Measurements from ENCODE around the gene FMO2. TPM values are rescaled to one million over a fixed set of nuclear protein-coding genes. Genes with fewer than 3 reads are reported as not detected.

FMO2 gene
- total and polyA plus RNA-seq, 10 of the 15 experiments (the other 5 are each of a cell fraction or from before 2014, with no cell fraction given) = not detected

- RAD21 ChIA-PET (ENCODE audit: unreplicated experiment) = no interaction called here
- Histone ChIP-seq H2AFZ (ENCODE audit: control insufficient read depth, low read depth, low read length) (no peak overlapping the region), H3K9me3 (replicated peaks; ENCODE audit: control insufficient read depth, insufficient read depth, low read length) (no peaks in the 10 kb centered on the region), H3K9ac (ENCODE audit: control insufficient read depth, insufficient read depth, low read length) (no peak overlapping the region), H3K27me3 (replicated peaks in 1 of 2; ENCODE audit: control insufficient read depth in 2 of 2, insufficient read depth in 2 of 2, low read length in 1 of 2) (no peaks in the 10 kb centered on the region; a peak in 1 of 4 replicates), H3K4me2 (ENCODE audit: control insufficient read depth, insufficient read depth) (no peak overlapping the region), H4K20me1 (ENCODE audit: control insufficient read depth, insufficient read depth) (no peaks in the 10 kb centered on the region), H3K4me1 (ENCODE audit: control insufficient read depth, insufficient read depth, low read length) (no peaks in the 10 kb centered on the region), H3K79me2 (ENCODE audit: control insufficient read depth, insufficient read depth, low read length) (no peaks in the 10 kb centered on the region), H3K4me3 (no peak overlapping the region), H3K36me3 (ENCODE audit: control insufficient read depth in 2 of 2, insufficient read depth in 2 of 2, low read length in 1 of 2) (no peaks in the 10 kb centered on the region), H3K27ac (ENCODE audit: control insufficient read depth, insufficient read depth) (no peak overlapping the region)
- no peak for TF ChIP-seq CEBPB (IDR thresholded peaks at IDR 0.05; ENCODE audit: borderline replicate concordance in 1 of 2, low read depth in 2 of 2, low read length in 2 of 2)
- no peak for TF ChIP-seq IKZF1 (conservative IDR thresholded peaks at IDR 0.05)
- no peak for TF ChIP-seq DPF2 (IDR thresholded peaks at IDR 0.05)
- no peak for TF ChIP-seq HDAC2 (IDR thresholded peaks at IDR 0.05)
- no peak for TF ChIP-seq RUNX3 (IDR thresholded peaks at IDR 0.05; ENCODE audit: low read length)
- no peak for TF ChIP-seq SREBF1 (IDR thresholded peaks at IDR 0.05; ENCODE audit: low read length)
- TF ChIP-seq BACH1 (IDR thresholded peaks at IDR 0.05; ENCODE audit: borderline replicate concordance) = no peak
- SMC1A ChIA-PET (ENCODE audit: uncharacterized antibody, unreplicated experiment) = no interaction called here
- intact Hi-C loops (cut with micrococcal nuclease; ENCODE audit: unreplicated experiment) = no loop called here
- CTCF ChIA-PET = interaction anchor here (1.1 kb wide), 1 partner anchor 44 kb away, joined by 3 read pairs; no protein-coding TSS in a partner anchor
- in situ Hi-C loops (cut with MboI) = no loop called here
- ATAC-seq (no peak), FAIRE-seq (no peak), DNase-seq (ENCODE audit: low read depth, low spot score) (no peak)
- no TSS peak for BruUV-seq (replicated peaks)
- POLR2A ChIA-PET = no interaction called here
- WGBS (ENCODE audit: insufficient coverage, insufficient replicate concordance, low lambda C conversion rate, missing lambda C conversion rate) = 34% methylated on average over 8 of the region's 8 CpGs
Measured at GRCh38 chr1:171142416-171143385, 42.4 kb upstream of the FMO2 start.

- ChIA-PET POLR2A (no interaction called here), CTCF (interaction anchor here (0.6 kb wide), 1 partner anchor 16 kb away, joined by 3 read pairs; no protein-coding TSS in a partner anchor), RAD21 (ENCODE audit: unreplicated experiment) (interaction anchor here (1.2 kb wide), 1 partner anchor 69 kb away, joined by 3 read pairs; no protein-coding TSS in a partner anchor), SMC1A (ENCODE audit: uncharacterized antibody, unreplicated experiment) (interaction anchor here (1.3 kb wide), 1 partner anchor 28 kb away, joined by 3 read pairs; no protein-coding TSS in a partner anchor)
- H3K9ac ChIP-seq (ENCODE audit: control insufficient read depth, insufficient read depth, low read length) = no peak overlapping the region
- no peak overlapping the region for H3K4me2 ChIP-seq (ENCODE audit: control insufficient read depth, insufficient read depth)
- H3K4me1 ChIP-seq (ENCODE audit: control insufficient read depth, insufficient read depth, low read length) = no peaks in the 10 kb centered on the region
- intact Hi-C loops (cut with micrococcal nuclease; ENCODE audit: unreplicated experiment) (no loop called here), in situ Hi-C loops (cut with MboI) (no loop called here)
- H3K27ac ChIP-seq (ENCODE audit: control insufficient read depth, insufficient read depth) = no peak overlapping the region
- no peak overlapping the region for H2AFZ ChIP-seq (ENCODE audit: control insufficient read depth, low read depth, low read length)
- no peaks in the 10 kb centered on the region; a peak in 1 of 4 replicates for H3K27me3 ChIP-seq (replicated peaks in 1 of 2; ENCODE audit: control insufficient read depth in 2 of 2, insufficient read depth in 2 of 2, low read length in 1 of 2)
- H3K79me2 ChIP-seq (ENCODE audit: control insufficient read depth, insufficient read depth, low read length) = no peaks in the 10 kb centered on the region
- WGBS (ENCODE audit: insufficient coverage, insufficient replicate concordance, low lambda C conversion rate, missing lambda C conversion rate) = 0% methylated on average over 1 of the region's 1 CpG
- H3K36me3 ChIP-seq (ENCODE audit: control insufficient read depth in 2 of 2, insufficient read depth in 2 of 2, low read length in 1 of 2) = no peaks in the 10 kb centered on the region
- DNase-seq (ENCODE audit: low read depth, low spot score) (no peak), FAIRE-seq (no peak), ATAC-seq (no peak)
- H4K20me1 ChIP-seq (ENCODE audit: control insufficient read depth, insufficient read depth) = no peaks in the 10 kb centered on the region
- H3K4me3 ChIP-seq = no peak overlapping the region
- H3K9me3 ChIP-seq (replicated peaks; ENCODE audit: control insufficient read depth, insufficient read depth, low read length) = no peaks in the 10 kb centered on the region
- no TSS peak for BruUV-seq (replicated peaks)
- TF ChIP-seq MTA3 (IDR thresholded peaks at IDR 0.05; ENCODE audit: borderline replicate concordance, low read length) (no peak), ATF2 (IDR thresholded peaks at IDR 0.05; ENCODE audit: low read length) (no peak), BCL11A (IDR thresholded peaks at IDR 0.05; ENCODE audit: low read depth, low read length) (no peak), YBX1 (IDR thresholded peaks at IDR 0.05) (no peak), SRF (IDR thresholded peaks at IDR 0.05; ENCODE audit: low read depth in 2 of 2, low read length in 2 of 2) (no peak), ZNF274 (IDR thresholded peaks at IDR 0.05; ENCODE audit: insufficient read depth, insufficient read length) (no peak), ZBTB33 (IDR thresholded peaks at IDR 0.05) (no peak), EZH2 (IDR thresholded peaks at IDR 0.05; ENCODE audit: borderline replicate concordance, control insufficient read depth, low read depth, low read length) (no peak), ZNF622 (IDR thresholded peaks at IDR 0.05) (no peak)
Measured at GRCh38 chr1:171150156-171150555, 34.9 kb upstream of the FMO2 start.

Measured in GM12878 (cell line).